Activated naive CD8-positive, alpha-beta T cell treated with anti-CD3 and anti-CD28 coated beads, Interleukin-2, amount 50 U/mL, for 24 hours (primary cell): ENCODE results near the gene OBSCN.
A peak's percentile ranks its signal among the peaks of the same experiment; 100 is the strongest.

Source experiments
- ATAC-seq: fragments of 150-1000 bp; cut with Tn5 transposase; one replicate; pipeline ENCODE4 v1.10.0; 2021
- DNase-seq: peaks from one replicate; pipeline ENCODE4 v3.0.0; 2021
- H3K27ac Mint-ChIP-seq: one replicate; pipeline ENCODE4 v1.8.0; 2021; ENCODE audit warnings: mild to moderate bottlenecking, mixed read lengths
- H3K27me3 Mint-ChIP-seq: one replicate; pipeline ENCODE4 v1.8.0; 2021; ENCODE audit warnings: mixed read lengths
- H3K36me3 Mint-ChIP-seq: one replicate; pipeline ENCODE4 v1.8.0; 2021; ENCODE audit warnings: low read depth, mixed read lengths
- H3K4me1 Mint-ChIP-seq: one replicate; pipeline ENCODE4 v1.8.0; 2021; ENCODE audit warnings: mixed read lengths
- H3K4me3 Mint-ChIP-seq: one replicate; pipeline ENCODE4 v1.8.0; 2021; ENCODE audit warnings: mild to moderate bottlenecking, moderate library complexity, mixed read lengths
- H3K9me3 Mint-ChIP-seq: one replicate; pipeline ENCODE4 v1.8.0; 2021; ENCODE audit warnings: mixed read lengths

Gene OBSCN

DNA sequence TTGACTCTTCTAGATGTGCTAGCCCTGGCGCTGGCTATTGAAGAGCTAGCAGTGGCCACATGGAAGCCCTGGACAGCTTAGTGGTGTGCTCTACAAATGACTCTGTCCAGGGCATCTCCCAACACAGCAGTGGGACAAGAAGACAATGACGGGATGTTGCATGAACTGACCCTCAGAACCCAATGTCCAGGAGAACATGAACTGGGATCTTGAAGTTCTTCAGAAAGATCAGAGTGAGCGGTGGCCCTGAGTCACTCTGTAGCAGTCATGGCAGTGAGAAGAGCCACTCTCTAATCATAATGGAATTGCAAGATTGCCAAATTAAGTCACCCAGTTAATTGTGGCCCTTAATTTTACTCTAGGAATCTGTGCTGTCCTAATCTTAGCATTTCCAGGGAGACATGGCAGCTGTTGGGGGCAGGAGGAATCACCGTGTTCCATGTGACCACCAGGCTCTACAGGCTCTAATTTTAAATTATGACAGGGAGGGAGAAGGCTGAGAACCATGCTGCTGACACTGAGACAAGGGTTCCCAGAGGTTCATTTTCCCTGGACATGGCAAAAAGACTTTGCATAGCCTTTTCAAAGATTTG lies 10.2 kb upstream of the OBSCN start:
- H3K27me3 Mint-ChIP-seq, result peaks cover 2% of the 10 kb centered on the region
- H3K4me1 Mint-ChIP-seq, result no peaks in the 10 kb centered on the region
- H3K9me3 Mint-ChIP-seq, result peaks cover 11% of the 10 kb centered on the region

DNA sequence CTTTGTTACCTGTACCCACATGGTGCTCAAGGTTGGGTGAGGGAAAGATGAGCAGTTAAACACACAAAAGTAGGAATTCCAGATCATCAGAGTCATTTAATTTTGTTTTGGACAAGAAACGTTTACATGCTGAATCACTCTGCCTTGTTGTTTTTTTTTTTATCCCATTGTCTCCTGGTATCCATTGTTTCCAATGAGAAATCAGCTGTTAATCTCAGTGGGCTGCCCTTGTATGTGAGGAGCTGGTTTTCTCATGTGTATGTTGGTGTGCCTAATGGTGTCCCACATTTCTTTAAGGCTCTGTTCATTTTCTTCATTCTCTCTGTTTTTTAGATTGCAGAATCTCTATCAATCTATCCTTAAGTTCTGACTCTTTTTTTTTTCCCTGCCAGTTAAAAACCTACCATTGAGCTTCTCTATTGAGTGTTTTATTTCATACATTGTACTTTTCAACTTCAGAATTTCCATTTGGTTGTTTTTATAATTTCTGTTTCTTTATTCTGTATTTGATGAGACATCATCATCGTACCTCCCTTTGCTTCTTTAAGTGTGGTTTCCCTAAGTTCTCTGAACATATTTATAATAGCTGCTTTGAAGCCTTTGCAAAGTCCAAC lies 8.8 kb upstream of the OBSCN start:
- no peak overlapping the region for H3K4me3 Mint-ChIP-seq
- H3K27ac Mint-ChIP-seq, result no peak overlapping the region
- H3K9me3 Mint-ChIP-seq, result peaks cover 11% of the 10 kb centered on the region
- no peaks in the 10 kb centered on the region for H3K4me1 Mint-ChIP-seq
- peaks cover 5% of the 10 kb centered on the region for H3K27me3 Mint-ChIP-seq
- H3K36me3 Mint-ChIP-seq, result peaks cover 16% of the 10 kb centered on the region
- ATAC-seq (no peak), DNase-seq (no peak)

More for the DNA sequence above, 10.2 kb upstream of the OBSCN start:
- no peak for DNase-seq
- Mint-ChIP-seq H3K27ac (no peak overlapping the region), H3K4me3 (no peak overlapping the region), H3K36me3 (peaks cover 16% of the 10 kb centered on the region)
- ATAC-seq, result no peak

DNA sequence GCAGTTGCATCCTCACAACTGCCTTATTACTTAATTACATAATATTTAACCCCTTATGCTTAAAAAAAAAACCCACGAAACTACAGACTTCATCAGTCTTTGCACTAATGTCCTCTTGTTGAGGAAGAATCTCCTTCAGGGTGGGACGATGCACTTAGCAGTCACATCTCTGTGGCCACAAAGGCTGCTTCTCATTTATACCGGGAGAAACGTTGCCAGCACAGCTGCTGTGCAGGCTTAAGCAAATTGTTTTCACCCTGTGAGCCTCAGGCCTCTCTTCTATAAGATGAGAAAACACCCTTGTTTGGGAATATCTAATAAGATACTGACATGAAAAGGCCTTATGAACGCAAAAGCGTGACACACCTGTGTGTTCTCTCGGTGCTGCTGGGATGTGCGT lies 2.9 kb upstream of the OBSCN start:
- H3K27me3 Mint-ChIP-seq, result peaks cover 14% of the 10 kb centered on the region
- no peak overlapping the region for H3K27ac Mint-ChIP-seq
- H3K4me1 Mint-ChIP-seq, result no peaks in the 10 kb centered on the region
- ATAC-seq (no peak), DNase-seq (no peak)
- H3K9me3 Mint-ChIP-seq, result no peaks in the 10 kb centered on the region
- no peaks in the 10 kb centered on the region for H3K36me3 Mint-ChIP-seq
- no peak overlapping the region for H3K4me3 Mint-ChIP-seq

DNA sequence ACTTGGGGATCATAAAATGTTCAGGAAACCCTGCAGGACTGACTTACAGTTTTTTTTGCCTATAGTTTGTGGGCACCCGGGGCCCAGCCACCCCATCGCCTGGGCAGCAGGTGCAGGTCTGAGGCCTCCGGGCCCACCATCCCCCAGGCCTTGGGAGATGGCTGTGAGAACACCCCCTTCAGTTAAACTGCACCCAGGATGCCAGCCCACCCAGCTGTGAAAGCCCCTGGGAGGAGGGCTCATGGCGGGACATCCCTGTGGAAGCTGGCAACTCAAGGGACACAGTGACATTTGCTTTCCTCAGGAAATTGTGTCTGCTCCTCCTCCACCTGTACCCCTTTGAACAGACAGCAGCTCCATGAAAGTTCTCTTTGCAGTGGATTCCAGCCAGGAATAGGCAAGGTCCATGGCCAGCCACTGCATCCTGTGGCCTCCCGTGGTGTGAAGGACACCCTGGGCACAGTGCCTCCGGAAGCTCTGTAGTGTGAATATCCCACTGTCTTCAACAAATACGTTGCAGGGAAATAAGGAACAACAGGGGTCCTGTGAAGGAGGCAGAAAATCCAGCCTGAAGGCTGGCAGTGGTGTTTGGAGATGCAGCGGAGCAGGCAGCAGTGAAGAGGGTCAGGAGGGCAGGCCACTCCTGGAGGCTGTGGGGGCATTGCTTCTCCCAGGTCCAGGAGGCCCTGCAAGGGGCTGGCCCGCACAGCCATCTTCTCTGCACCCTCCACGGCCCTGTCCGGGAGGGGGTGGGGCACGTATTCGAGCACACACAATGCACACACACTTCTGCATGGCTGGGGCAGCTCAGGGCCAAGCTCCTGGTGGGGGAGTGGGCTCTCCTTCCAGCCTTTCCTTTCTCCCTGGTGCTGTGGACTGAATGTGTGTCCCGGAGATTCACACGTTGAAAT lies 2.1 kb upstream of the OBSCN start:
- no peak for DNase-seq
- Mint-ChIP-seq H3K4me1 (no peaks in the 10 kb centered on the region), H3K36me3 (no peaks in the 10 kb centered on the region), H3K9me3 (no peaks in the 10 kb centered on the region), H3K4me3 (no peak overlapping the region), H3K27ac (no peak overlapping the region), H3K27me3 (peaks cover 13% of the 10 kb centered on the region)
- ATAC-seq, result no peak

DNA sequence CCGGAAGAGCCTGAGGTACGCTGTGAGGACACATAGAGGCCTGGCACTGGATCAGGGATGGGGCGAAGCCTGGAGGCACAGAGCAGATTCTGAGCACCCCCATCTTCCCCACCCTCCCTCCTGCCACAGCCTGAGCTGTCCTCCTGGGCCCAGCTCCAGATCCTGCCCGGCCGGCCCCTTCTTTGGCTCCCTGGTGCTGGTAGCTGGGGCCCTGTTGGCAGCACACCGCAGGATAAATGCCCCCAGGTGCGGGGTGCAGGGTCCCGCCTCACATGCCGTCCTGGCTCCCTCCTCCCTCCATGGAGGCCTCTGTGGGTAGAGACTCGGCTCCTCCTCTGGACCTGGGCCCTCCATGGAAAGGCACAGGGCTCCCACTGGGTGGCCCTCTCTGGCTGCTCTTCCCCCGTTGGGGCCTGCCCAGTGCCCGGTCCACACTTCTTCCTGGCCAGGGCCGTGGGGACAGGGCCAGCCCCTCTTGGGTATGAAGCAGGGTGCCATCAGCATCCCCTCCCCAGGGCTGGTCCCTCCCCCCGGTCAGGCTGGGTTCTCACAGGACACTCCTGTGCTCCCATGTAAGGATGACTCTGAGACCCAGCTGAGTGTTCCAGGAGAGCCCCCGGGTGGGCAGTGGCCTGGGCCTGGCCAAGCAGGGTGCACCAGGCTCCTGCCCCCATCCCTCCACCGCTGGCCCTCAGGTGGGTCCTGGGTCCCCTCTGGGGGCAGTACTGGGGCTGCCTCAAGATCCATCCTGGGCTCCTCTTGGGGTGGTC lies 1.1 kb upstream of the OBSCN start:
- H3K4me3 Mint-ChIP-seq, result no peak overlapping the region
- H3K36me3 Mint-ChIP-seq, result no peaks in the 10 kb centered on the region
- no peaks in the 10 kb centered on the region for H3K4me1 Mint-ChIP-seq
- peaks cover 11% of the 10 kb centered on the region for H3K27me3 Mint-ChIP-seq
- H3K9me3 Mint-ChIP-seq, result no peaks in the 10 kb centered on the region
- no peak overlapping the region for H3K27ac Mint-ChIP-seq
- no peak for DNase-seq
- ATAC-seq, result no peak

DNA sequence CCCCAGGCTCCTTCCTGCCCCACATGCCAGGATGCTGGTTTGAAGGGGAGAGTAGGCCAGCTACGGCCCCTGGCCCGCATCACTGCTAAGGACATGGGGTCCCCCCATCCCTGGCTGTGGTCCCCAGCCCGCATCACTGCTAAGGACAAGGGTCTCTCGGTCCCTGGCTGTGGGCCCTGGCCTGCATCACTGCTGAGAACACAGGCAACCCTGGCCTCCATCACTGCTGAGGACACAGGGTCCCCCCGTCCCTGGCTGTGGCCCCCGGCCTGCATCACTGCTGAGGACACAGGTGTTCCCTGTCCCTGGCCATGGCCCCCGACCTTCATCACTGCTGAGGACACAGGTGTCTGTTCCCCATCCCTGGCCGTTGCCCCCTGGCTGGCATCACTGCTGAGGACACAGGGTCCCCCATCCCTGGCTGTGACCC lies 448 bp upstream of the OBSCN start:
- Mint-ChIP-seq H3K27ac (no peak overlapping the region), H3K27me3 (peaks cover 11% of the 10 kb centered on the region), H3K36me3 (no peaks in the 10 kb centered on the region), H3K4me3 (no peak overlapping the region), H3K4me1 (no peaks in the 10 kb centered on the region), H3K9me3 (no peaks in the 10 kb centered on the region)
- DNase-seq (no peak), ATAC-seq (no peak)

DNA sequence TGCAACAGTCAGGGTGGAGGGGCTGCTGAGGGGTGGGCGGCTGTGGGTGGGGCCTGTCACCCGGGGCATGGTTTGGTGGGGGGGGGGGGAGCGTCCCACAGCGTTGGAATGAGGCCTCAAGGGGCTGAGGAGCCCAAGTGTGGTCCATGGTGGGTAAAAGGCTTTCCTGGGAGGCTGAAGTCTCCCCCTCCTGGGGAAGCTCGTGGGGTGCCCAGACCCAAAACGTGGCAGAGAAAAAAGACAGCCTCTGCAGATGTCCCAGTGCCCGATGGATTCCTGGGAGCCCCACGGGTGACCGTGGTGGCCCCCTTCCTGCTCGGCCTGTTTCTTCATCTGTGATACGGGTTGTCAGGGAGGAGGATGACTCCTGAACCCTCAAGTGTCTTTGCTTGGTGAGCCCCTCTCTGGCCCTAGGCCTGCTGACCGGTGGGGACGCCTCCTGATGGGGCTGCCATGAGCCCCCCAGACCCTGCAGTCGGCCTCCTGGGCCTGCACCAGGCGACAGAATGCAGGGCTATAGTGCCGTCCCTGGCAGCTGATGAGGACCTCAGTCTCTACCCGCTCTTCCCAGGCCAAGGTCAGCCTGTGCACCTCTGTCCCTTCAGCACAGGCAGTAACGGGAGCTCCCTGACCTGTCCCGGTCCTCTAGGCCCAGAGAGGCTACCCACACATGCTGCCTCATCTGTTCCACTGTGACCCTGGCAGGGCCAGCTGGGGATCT lies 1.1 kb downstream of the OBSCN start:
- peaks cover 9% of the 10 kb centered on the region for H3K27me3 Mint-ChIP-seq
- DNase-seq, result no peak
- no peaks in the 10 kb centered on the region for H3K36me3 Mint-ChIP-seq
- no peaks in the 10 kb centered on the region for H3K9me3 Mint-ChIP-seq
- peaks cover 2% of the 10 kb centered on the region for H3K4me1 Mint-ChIP-seq
- H3K27ac Mint-ChIP-seq, result no peak overlapping the region
- no peak overlapping the region for H3K4me3 Mint-ChIP-seq
- no peak for ATAC-seq

DNA sequence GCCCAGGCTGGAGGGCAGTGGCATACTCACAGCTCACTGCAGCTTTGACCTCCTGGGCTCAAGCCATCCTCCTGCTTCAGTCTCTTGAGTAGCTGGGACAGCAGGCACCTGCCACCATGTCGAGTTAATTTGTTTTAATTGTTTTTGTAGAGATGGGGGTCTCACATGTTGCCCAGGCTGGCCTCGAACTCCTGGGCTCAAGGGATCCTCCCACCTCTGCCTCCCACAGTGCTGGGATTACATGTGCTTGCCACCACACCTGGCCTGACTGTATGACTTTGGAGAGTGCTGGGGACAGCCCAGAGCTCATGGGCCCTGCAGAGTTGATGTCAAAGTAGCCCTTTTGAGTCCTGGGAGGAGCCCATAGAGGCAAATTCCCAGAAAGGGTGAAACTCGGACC lies 1.8 kb downstream of the OBSCN start:
- no peak overlapping the region for H3K27ac Mint-ChIP-seq
- no peak overlapping the region for H3K4me3 Mint-ChIP-seq
- H3K9me3 Mint-ChIP-seq, result no peaks in the 10 kb centered on the region
- peaks cover 2% of the 10 kb centered on the region for H3K4me1 Mint-ChIP-seq
- H3K27me3 Mint-ChIP-seq, result peaks cover 9% of the 10 kb centered on the region
- no peak for ATAC-seq
- no peak for DNase-seq
- no peaks in the 10 kb centered on the region for H3K36me3 Mint-ChIP-seq

DNA sequence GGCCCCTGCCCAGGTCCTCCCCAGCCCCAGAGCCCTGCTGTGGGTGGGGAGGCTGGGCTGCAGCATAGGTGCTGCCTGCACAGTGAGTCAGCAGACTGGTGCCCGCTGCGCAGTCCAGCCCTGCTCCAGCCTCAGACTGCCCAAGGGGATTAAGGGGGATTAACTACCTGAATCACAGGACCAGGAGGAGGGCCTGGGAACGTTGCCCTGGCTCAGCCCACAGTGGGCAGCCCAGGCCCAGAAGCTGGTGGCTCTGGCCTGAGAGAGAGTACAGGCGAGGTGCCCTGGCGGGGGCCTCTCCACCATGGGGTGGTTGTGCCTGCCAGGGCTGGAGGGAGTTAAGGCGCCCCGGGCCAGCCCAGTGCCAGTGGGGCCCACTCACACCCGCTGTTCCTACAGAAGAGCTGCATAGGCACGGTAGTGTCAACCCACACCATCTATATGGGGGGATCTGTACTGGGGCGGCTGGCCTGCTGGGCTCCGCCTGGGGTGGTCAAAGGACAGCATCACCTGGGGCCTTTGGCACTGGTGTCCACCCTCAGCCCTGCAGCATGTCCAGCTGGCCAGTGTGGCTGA lies 2.3 kb downstream of the OBSCN start:
- H3K27me3 Mint-ChIP-seq, result peaks cover 7% of the 10 kb centered on the region
- peaks cover 2% of the 10 kb centered on the region for H3K4me1 Mint-ChIP-seq
- no peaks in the 10 kb centered on the region for H3K36me3 Mint-ChIP-seq
- no peaks in the 10 kb centered on the region for H3K9me3 Mint-ChIP-seq
- no peak overlapping the region for H3K4me3 Mint-ChIP-seq
- no peak overlapping the region for H3K27ac Mint-ChIP-seq
- DNase-seq, result no peak
- ATAC-seq, result no peak

DNA sequence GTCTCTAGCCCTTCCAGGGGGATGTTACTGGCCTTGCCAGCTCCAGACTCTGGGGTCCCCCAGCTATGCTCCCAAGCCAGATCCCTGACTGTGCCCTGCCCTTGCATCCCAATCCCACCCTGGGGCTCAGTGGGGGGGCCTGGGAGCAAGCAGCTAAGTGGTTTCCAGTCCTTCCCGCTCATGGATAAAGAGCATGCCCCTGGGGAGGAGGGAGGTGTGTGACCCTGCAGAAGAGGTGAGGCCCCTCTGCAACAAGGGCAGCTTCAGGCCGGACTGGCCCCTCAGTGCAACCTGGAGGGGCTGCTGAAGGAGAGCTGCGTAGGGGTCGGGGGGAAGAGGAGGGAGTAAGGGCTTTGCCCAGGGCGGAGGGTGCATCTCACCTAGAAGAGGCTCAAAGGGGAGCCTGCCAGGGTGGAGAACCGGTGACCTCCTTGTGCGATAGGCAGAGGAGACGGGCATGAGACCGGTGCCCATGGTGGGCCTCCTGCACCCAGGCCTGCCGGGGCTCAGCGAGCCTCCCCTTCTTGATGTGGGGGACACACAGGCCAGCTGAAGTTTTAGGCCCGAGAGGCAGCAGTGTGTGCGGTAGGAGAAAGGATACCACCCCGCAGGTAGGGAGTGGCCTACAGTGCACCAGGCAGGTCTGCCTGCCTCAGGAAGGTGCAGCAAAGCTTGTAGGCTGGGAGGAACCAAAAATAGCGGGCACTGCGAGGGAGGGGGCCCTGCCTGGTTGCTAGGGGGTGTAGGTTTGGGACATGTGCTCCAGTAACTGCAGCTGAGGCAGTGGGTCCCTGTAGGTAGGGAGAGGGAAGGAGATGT lies 3.1 kb downstream of the OBSCN start:
- no peaks in the 10 kb centered on the region for H3K36me3 Mint-ChIP-seq
- H3K27ac Mint-ChIP-seq, result no peak overlapping the region
- peaks cover 2% of the 10 kb centered on the region for H3K4me1 Mint-ChIP-seq
- no peaks in the 10 kb centered on the region for H3K9me3 Mint-ChIP-seq
- DNase-seq (no peak), ATAC-seq (no peak)
- no peak overlapping the region for H3K4me3 Mint-ChIP-seq
- H3K27me3 Mint-ChIP-seq, result peaks cover 3% of the 10 kb centered on the region

DNA sequence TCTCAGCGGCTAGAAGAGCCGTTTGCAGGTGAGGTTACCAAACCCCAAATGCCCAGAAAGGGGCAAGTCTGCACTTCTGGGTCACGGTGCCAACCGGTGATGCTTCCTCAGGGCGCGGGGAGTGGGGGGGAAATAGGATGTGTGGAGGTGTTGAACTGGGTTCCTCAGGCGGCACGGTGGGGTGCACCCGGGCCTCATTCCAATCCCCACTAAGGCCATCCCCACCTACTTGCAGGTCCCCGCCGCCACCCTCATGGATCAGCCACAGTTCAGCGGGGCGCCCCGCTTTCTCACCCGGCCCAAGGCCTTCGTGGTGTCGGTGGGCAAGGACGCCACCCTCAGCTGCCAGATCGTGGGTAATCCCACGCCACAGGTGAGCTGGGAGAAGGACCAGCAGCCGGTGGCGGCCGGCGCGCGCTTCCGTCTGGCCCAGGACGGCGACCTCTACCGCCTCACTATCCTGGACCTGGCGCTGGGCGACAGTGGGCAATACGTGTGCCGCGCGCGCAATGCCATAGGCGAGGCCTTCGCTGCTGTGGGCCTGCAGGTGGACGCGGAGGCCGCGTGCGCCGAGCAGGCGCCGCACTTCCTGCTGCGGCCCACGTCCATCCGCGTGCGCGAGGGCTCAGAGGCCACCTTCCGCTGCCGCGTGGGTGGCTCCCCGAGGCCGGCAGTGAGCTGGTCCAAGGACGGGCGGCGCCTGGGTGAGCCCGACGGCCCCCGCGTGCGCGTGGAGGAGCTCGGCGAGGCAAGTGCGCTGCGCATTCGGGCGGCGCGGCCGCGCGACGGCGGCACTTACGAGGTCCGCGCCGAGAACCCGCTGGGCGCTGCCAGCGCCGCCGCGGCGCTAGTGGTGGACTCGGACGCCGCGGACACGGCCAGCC lies 3.9 kb downstream of the OBSCN start:
- Mint-ChIP-seq H3K9me3 (no peaks in the 10 kb centered on the region), H3K27ac (no peak overlapping the region), H3K4me3 (no peak overlapping the region), H3K4me1 (peaks cover 4% of the 10 kb centered on the region), H3K27me3 (peaks cover 1% of the 10 kb centered on the region), H3K36me3 (no peaks in the 10 kb centered on the region)
- DNase-seq (no peak), ATAC-seq (no peak)

DNA sequence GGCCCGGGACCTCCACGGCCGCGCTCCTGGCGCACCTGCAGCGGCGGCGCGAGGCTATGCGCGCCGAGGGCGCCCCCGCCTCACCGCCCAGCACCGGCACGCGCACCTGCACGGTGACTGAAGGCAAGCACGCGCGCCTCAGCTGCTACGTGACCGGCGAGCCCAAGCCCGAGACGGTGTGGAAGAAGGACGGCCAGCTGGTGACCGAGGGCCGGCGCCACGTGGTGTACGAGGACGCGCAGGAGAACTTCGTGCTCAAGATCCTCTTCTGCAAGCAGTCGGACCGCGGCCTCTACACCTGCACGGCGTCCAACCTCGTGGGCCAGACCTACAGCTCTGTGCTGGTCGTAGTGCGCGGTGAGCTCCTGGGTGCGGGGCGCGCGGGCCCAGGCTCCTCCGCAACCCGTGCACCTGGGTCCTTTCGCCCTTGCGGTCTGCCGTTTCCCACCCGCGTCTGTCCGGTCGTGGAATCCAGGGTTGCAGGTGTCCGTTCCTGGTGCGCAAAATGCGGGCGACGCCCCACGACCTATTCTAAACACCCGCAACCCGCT lies 4.6 kb downstream of the OBSCN start:
- no peaks in the 10 kb centered on the region for H3K9me3 Mint-ChIP-seq
- peak overlapping the region; percentile 80 for H3K4me3 Mint-ChIP-seq
- no peak overlapping the region for H3K27ac Mint-ChIP-seq
- H3K36me3 Mint-ChIP-seq, result no peaks in the 10 kb centered on the region
- ATAC-seq, result no peak
- peaks cover 1% of the 10 kb centered on the region for H3K27me3 Mint-ChIP-seq
- H3K4me1 Mint-ChIP-seq, result peaks cover 4% of the 10 kb centered on the region
- no peak for DNase-seq
